ENCODE results near the gene TRPC4.
"Not testable (repeated sequence)": the region's sequence is repeated elsewhere in the genome, so short reads cannot be mapped to it uniquely, and the experiment has no call there.

The TRPC4 gene

GRCh38 chr13:37833411-37833810 is 36.2 kb downstream of the TRPC4 start:
- no peak for DNase-seq (ENCODE audit: low spot score)

- DNase-seq (ENCODE audit: low spot score): no peak
Observed at GRCh38 chr13:37816276-37816675, 53.3 kb downstream of the TRPC4 start.

GRCh38 chr13:37811441-37811840 is 58.1 kb downstream of the TRPC4 start:
- DNase-seq (ENCODE audit: low spot score): no peak

GRCh38 chr13:37806666-37807065 is 62.9 kb downstream of the TRPC4 start:
- no peak for DNase-seq (ENCODE audit: low spot score)

- DNase-seq (ENCODE audit: low spot score): no peak
Observed at GRCh38 chr13:37797631-37798030, 71.9 kb downstream of the TRPC4 start.

GRCh38 chr13:37796795-37797194 is 72.8 kb downstream of the TRPC4 start:
- DNase-seq (ENCODE audit: low spot score): not testable (repeated sequence)

- no peak for DNase-seq (ENCODE audit: low spot score)
Observed at GRCh38 chr13:37795326-37795725, 74.2 kb downstream of the TRPC4 start.

GRCh38 chr13:37791699-37792098 is 77.9 kb downstream of the TRPC4 start:
- no peak for DNase-seq (ENCODE audit: low spot score)

GRCh38 chr13:37788346-37788745 is 81.2 kb downstream of the TRPC4 start:
- DNase-seq (ENCODE audit: low spot score): no peak

- DNase-seq (ENCODE audit: low spot score): no peak
Observed at GRCh38 chr13:37777676-37778075, 91.9 kb downstream of the TRPC4 start.

- no peak for DNase-seq (ENCODE audit: low spot score)
Observed at GRCh38 chr13:37775871-37776270, 93.7 kb downstream of the TRPC4 start.

- no peak for DNase-seq (ENCODE audit: low spot score)
Observed at GRCh38 chr13:37772644-37773043, 96.9 kb downstream of the TRPC4 start.

GRCh38 chr13:37769545-37769944 is 100.0 kb downstream of the TRPC4 start:
- DNase-seq (ENCODE audit: low spot score): no peak

GRCh38 chr13:37769078-37769477 is 100.5 kb downstream of the TRPC4 start:
- DNase-seq (ENCODE audit: low spot score): no peak

GRCh38 chr13:37766502-37766901 is 103.1 kb downstream of the TRPC4 start:
- DNase-seq (ENCODE audit: low spot score): no peak

GRCh38 chr13:37755349-37755748 is 114.2 kb downstream of the TRPC4 start:
- DNase-seq (ENCODE audit: low spot score): no peak

GRCh38 chr13:37753776-37754175 is 115.8 kb downstream of the TRPC4 start:
- no peak for DNase-seq (ENCODE audit: low spot score)

GRCh38 chr13:37752146-37752545 is 117.4 kb downstream of the TRPC4 start:
- no peak for DNase-seq (ENCODE audit: low spot score)

- no peak for DNase-seq (ENCODE audit: low spot score)
Observed at GRCh38 chr13:37751025-37751424, 118.5 kb downstream of the TRPC4 start.

- no peak for DNase-seq (ENCODE audit: low spot score)
Observed at GRCh38 chr13:37748913-37749312, 120.7 kb downstream of the TRPC4 start.

- no peak for DNase-seq (ENCODE audit: low spot score)
Observed at GRCh38 chr13:37747071-37747612, 122.4 kb downstream of the TRPC4 start.

GRCh38 chr13:37741536-37741935 is 128.0 kb downstream of the TRPC4 start:
- no peak for DNase-seq (ENCODE audit: low spot score)

GRCh38 chr13:37736045-37736444 is 133.5 kb downstream of the TRPC4 start:
- DNase-seq (ENCODE audit: low spot score): no peak

- DNase-seq (ENCODE audit: low spot score): no peak
Observed at GRCh38 chr13:37735293-37735692, 134.3 kb downstream of the TRPC4 start.

- no peak for DNase-seq (ENCODE audit: low spot score)
Observed at GRCh38 chr13:37729876-37730275, 139.7 kb downstream of the TRPC4 start.
